OCI-LY7 (cell line): Measurements from ENCODE around the gene SLC39A3.

Source experiments
- EZH2phosphoT487 ChIP-seq: fragments of 200-600 bp; sonication (generic); IDR thresholded peaks from 2 replicates; pipeline ENCODE4 v1.6.1; 2018; ENCODE audit warnings: low read depth, borderline replicate concordance, mild to moderate bottlenecking, mixed run types, antibody characterized with exemption, low read length, moderate library complexity, mixed read lengths
- TF ChIP-seq, protein P1 (sequence below): fragments of 200-600 bp; sonication (generic); conservative IDR thresholded peaks from 2 replicates; pipeline ENCODE4 v1.5.1; 2014; ENCODE audit warnings: mild to moderate bottlenecking, antibody characterized with exemption, low read length, moderate library complexity, mixed read lengths

DNA sequence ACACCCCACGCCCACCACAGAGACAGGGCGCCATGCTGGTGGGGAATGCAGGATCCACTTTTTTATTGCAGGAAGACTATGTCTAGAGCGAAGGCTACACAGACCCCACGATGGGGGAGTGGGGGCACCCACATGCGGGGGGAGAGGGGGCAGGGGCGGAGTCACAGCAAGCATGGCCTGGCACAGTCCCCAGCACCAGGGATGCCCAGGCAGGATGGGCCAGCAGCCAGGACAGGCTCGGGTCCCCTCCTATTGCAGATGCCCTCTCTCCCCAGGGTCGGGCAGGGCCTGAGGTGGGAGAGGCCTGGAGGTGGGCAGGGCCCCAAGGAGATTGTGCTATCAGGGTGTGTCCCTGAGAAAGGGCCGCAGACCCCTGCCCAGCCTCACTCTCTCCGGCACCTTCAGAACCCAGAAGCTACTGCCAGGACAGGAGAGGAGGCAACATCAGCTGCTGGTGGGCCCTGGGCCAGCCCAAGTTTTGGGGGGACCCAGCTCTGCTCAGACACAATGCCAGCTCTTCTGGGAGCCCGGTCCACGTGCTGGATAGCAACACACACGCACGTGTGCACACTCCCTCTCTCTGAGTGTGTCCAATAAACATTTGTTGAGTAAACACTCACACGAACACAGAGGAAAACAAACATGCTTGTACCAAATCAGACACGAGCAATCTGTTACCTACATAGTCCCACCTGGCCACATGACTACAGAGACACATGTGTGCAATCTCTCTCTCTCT is 25.1 kb downstream of the SLC39A3 start:
- TF ChIP-seq, protein P1, sequence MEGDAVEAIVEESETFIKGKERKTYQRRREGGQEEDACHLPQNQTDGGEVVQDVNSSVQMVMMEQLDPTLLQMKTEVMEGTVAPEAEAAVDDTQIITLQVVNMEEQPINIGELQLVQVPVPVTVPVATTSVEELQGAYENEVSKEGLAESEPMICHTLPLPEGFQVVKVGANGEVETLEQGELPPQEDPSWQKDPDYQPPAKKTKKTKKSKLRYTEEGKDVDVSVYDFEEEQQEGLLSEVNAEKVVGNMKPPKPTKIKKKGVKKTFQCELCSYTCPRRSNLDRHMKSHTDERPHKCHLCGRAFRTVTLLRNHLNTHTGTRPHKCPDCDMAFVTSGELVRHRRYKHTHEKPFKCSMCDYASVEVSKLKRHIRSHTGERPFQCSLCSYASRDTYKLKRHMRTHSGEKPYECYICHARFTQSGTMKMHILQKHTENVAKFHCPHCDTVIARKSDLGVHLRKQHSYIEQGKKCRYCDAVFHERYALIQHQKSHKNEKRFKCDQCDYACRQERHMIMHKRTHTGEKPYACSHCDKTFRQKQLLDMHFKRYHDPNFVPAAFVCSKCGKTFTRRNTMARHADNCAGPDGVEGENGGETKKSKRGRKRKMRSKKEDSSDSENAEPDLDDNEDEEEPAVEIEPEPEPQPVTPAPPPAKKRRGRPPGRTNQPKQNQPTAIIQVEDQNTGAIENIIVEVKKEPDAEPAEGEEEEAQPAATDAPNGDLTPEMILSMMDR, result no peak
- no peak for TF ChIP-seq EZH2phosphoT487
